ENCODE measurements around the gene ANKRD12.
"Not testable (repeated sequence)": the region's sequence is repeated elsewhere in the genome, so short reads cannot be mapped to it uniquely, and the experiment has no call there.

ANKRD12 gene

DNA sequence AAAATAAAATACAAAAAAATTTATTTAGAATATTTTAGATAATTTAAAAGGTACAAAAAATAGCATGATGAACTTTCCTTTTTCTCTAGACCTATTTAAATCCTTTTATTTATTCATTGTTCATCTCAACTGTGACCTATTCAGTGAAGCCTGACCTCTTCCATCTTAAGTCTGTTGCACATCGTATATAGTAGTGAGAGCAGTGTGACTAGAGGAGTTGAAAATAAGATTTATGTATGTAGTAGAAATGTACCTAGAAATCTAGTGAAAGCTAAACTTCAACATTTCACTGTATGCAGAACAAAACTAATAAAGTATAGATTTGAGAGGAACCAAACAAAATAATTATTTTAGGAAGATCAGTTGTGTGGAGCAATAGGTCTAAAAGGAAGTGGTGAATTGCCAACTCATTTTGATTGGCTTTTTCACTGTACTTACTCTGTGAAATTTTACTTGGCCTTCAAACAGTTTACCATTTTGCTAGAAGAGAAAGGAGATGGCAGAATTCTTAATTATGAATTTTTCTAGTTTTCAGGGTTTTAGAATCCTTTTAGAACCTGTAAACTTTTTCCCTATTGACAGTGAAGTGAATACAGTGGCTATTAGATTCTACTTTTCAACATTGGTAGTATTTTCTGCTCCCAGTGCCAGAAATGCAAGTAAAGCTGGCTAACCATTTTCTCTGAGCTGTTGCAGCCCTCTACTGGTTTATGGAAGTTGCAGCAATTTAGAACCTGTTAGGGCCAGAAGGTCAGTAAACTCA is 11.0 kb downstream of the ANKRD12 start:
- DNase-seq (ENCODE audit: low spot score in 2 of 2) (no peak), ATAC-seq (peak; percentile 59)
- peak overlapping the region; percentile 78 for H3K27ac Mint-ChIP-seq
- peaks cover 48% of the 10 kb centered on the region for H3K4me1 Mint-ChIP-seq
- peaks cover 88% of the 10 kb centered on the region for H3K36me3 Mint-ChIP-seq
- peak overlapping the region; percentile 54 for H3K4me3 Mint-ChIP-seq
- no peaks in the 10 kb centered on the region for H3K9me3 Mint-ChIP-seq

DNA sequence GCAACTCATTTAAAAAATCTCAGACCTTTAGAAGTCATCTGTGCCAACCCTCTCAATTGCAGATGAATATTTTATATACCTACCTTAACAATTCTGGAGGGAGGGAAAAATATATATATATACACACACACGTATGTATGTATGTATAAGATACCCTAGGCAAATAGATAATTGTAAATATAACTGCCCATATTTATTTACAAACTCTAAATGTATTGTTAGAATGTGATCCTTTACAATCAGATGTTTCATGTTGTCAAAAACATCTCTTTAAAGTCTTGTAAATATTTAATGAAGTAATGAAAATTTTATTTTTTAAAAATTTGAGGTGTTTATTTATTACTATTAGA is 11.6 kb downstream of the ANKRD12 start:
- peak overlapping the region; percentile 58 for H3K4me3 Mint-ChIP-seq
- H3K4me1 Mint-ChIP-seq, result peaks cover 53% of the 10 kb centered on the region
- ATAC-seq, result no peak

DNA sequence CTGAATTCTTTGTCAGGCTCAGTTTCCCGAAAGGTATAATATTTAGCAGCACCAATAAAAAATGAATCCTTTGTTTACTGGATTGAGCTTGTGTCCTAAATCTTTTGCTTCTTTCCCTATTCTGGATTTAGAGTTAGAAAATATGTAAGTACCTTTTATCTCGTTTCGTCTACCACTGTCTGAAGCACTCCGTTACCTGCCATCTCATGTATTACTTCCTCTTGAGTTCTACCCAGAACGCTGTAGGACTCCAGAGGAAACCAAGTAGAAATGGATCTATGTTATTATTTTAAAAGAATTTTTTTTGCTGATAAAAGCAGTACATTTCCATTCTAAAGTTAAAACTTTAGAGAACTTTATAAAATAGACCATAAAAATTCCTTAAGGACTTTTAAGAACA is 13.5 kb downstream of the ANKRD12 start:
- Mint-ChIP-seq H3K4me1 (peaks cover 63% of the 10 kb centered on the region), H3K4me3 (peak overlapping the region; percentile 25), H3K27ac (no peak overlapping the region), H3K9me3 (no peaks in the 10 kb centered on the region), H3K36me3 (peaks cover 84% of the 10 kb centered on the region)
- ATAC-seq (no peak), DNase-seq (ENCODE audit: low spot score in 2 of 2) (no peak)

More for the DNA sequence above, 11.6 kb downstream of the ANKRD12 start:
- Mint-ChIP-seq H3K9me3 (no peaks in the 10 kb centered on the region), H3K27ac (peak overlapping the region; percentile 78), H3K36me3 (peaks cover 88% of the 10 kb centered on the region)
- no peak for DNase-seq (ENCODE audit: low spot score in 2 of 2)

DNA sequence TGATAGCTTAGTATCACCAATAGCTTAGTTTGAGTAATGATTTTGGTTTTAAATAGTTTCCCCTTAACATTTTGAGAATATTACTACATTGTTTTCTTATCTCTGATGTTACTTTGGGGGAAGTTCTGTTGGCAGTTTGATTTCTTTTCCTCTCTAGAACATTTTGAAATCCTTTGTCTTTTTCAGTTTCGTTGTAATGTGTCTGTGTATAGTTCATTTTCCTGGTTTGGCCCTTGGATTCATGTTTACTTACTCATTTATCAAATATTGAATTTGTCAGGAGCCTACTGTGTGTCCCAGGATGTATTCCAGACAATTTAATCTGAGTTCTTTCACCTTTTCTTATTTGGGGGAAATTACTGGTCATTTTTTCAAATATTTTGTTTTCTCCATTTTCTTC is 16.7 kb downstream of the ANKRD12 start:
- Mint-ChIP-seq H3K4me1 (peaks cover 59% of the 10 kb centered on the region), H3K27ac (peak overlapping the region; percentile 18), H3K4me3 (peak overlapping the region; percentile 36), H3K36me3 (peaks cover 88% of the 10 kb centered on the region), H3K9me3 (no peaks in the 10 kb centered on the region)
- ATAC-seq, result no peak
- DNase-seq (ENCODE audit: low spot score in 2 of 2), result no peak

DNA sequence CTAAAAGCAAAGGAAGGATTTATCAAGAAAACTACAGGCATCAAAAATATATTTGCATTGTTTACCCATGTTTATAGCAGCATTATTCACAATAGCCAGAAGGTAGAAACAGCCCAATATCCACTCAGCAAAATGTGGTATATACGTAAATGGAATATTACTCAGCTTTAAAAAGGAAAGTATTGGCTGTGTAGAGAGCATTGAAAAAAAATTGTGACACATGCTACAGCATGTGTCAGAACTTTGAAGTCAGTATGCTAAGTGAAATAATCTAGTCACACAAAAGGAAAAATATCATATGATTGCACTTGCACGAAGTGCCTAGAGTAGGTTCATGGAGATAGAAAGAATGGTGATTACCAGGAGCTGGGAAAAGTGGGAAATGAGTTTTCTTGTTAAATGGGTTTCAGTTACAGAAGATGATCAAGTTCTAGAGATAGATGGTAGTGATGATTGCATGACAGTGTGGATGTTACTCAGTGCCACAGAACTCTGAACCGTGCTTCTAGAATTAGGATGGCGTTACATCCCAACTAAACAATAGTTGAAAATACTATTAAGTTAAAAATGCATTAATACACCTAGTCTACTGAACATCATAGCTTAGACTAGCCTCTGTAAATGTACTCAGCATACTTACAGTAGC is 20.1 kb downstream of the ANKRD12 start:
- H3K4me1 Mint-ChIP-seq, result peaks cover 64% of the 10 kb centered on the region
- peaks cover 90% of the 10 kb centered on the region for H3K36me3 Mint-ChIP-seq
- DNase-seq (ENCODE audit: low spot score in 2 of 2) (no peak), ATAC-seq (peak; percentile 95)
- H3K4me3 Mint-ChIP-seq, result peak overlapping the region; percentile 4
- H3K9me3 Mint-ChIP-seq, result no peaks in the 10 kb centered on the region
- peak overlapping the region; percentile 85 for H3K27ac Mint-ChIP-seq

DNA sequence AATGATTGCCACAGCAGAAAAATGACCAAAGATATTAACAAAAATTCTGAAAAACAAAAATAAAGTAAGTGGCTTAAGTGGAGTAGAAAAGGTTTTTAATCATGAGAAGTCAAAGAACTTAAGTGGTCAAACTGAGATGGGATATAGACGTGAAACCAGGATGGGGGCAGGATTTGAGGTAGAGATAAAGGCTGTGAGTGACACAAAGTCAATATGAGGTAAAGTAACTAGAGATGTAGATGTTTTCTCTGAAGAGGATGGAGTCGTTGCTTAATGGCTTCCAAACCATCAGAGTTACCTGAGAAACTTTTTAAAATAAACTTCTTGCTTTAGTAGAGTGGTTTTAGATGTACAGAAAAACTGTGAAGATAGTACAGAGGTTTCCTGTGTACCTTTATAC is 21.2 kb downstream of the ANKRD12 start:
- peaks cover 67% of the 10 kb centered on the region for H3K4me1 Mint-ChIP-seq
- H3K27ac Mint-ChIP-seq, result no peak overlapping the region
- H3K4me3 Mint-ChIP-seq, result no peak overlapping the region
- no peaks in the 10 kb centered on the region for H3K9me3 Mint-ChIP-seq
- DNase-seq (ENCODE audit: low spot score in 2 of 2) (no peak), ATAC-seq (no peak)
- H3K36me3 Mint-ChIP-seq, result peaks cover 90% of the 10 kb centered on the region

DNA sequence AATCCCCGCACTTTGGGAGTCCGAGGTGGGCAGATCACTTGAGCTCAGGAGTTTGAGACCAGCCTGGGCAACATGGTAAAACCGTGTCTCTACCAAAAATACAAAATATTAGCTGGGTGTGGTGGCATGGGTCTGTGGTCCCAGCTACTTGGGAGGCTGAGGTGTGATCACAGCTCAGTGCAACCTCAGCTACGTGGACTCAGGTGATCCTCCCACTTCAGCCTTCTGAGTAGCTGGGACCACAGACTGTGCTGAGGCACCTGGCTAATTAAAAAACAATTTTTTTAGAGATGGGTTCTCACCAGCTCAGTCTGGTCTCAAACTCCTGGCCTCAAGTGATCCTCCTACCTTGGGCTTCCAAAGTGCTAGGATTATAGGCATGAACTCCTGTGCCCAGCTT is 23.4 kb downstream of the ANKRD12 start:
- DNase-seq (ENCODE audit: low spot score in 2 of 2) (no peak), ATAC-seq (no peak)
- Mint-ChIP-seq H3K4me3 (no peak overlapping the region), H3K4me1 (peaks cover 67% of the 10 kb centered on the region), H3K36me3 (peaks cover 95% of the 10 kb centered on the region), H3K9me3 (peaks cover 14% of the 10 kb centered on the region), H3K27ac (no peak overlapping the region)

DNA sequence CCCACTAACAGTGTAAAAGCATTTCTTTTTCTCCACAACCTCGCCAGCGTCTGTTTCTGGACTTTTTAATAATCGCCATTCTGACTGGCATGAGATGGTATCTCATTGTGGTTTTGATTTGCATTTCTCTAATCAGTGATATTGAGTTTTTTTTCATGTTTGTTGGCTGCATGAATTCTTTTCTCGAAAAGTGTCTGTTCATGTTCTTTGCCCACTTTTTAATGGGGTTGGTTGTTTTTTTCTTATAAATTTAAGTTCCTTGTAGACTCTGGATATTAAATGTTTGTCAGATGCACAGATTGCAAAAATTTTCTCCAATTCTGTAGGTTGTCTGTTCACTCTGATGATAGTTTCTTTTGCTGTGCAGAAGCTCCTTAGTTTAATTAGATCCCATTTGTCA is 26.1 kb downstream of the ANKRD12 start:
- not testable (repeated sequence) for H3K4me3 Mint-ChIP-seq; DNase-seq (ENCODE audit: low spot score in 2 of 2); ATAC-seq; H3K27ac Mint-ChIP-seq
- H3K36me3 Mint-ChIP-seq, result peaks cover 73% of the 10 kb centered on the region
- H3K4me1 Mint-ChIP-seq, result peaks cover 59% of the 10 kb centered on the region
- peaks cover 16% of the 10 kb centered on the region for H3K9me3 Mint-ChIP-seq

DNA sequence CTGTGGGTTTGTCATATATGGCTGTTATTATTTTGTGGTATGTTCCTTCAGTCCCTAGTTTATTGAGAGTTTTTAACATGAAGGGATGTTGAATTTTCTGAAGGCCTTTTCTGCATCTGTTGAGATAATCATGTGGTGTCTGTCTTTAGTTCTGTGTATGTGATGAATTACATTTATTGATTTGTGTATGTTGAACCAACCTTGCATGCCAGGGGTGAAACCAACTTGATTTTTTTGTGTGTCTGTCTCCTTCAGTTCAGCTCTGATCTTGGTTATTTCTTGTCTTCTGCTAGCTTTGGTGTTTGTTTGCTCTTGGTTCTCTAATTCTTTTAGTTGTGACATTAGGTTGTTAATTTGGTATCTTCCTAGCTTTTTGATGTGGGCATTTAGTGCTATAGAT is 27.6 kb downstream of the ANKRD12 start:
- H3K4me1 Mint-ChIP-seq, result peaks cover 61% of the 10 kb centered on the region
- not testable (repeated sequence) for ATAC-seq; DNase-seq (ENCODE audit: low spot score in 2 of 2)
- H3K4me3 Mint-ChIP-seq, result peak overlapping the region; percentile 5
- H3K36me3 Mint-ChIP-seq, result peaks cover 71% of the 10 kb centered on the region
- peak overlapping the region; percentile 76 for H3K27ac Mint-ChIP-seq
- H3K9me3 Mint-ChIP-seq, result peaks cover 16% of the 10 kb centered on the region

DNA sequence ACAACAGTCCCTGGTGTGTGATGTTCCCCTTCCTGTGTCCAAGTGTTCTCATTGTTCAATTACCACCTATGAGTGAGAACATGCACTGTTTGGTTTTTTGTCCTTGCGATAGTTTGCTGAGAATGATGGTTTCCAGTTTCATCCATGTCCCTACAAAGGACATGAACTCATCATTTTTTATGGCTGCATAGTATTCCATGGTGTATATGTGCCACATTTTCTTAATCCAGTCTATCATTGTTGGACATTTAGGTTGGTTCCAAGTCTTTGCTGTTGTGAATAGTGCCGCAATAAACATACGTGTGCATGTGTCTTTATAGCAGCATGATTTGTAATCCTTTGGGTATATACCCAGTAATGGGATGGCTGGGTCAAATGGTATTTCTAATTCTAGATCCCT is 29.3 kb downstream of the ANKRD12 start:
- H3K27ac Mint-ChIP-seq; DNase-seq (ENCODE audit: low spot score in 2 of 2); H3K4me3 Mint-ChIP-seq; ATAC-seq: not testable (repeated sequence)
- H3K4me1 Mint-ChIP-seq, result peaks cover 70% of the 10 kb centered on the region
- peaks cover 16% of the 10 kb centered on the region for H3K9me3 Mint-ChIP-seq
- H3K36me3 Mint-ChIP-seq, result peaks cover 65% of the 10 kb centered on the region

DNA sequence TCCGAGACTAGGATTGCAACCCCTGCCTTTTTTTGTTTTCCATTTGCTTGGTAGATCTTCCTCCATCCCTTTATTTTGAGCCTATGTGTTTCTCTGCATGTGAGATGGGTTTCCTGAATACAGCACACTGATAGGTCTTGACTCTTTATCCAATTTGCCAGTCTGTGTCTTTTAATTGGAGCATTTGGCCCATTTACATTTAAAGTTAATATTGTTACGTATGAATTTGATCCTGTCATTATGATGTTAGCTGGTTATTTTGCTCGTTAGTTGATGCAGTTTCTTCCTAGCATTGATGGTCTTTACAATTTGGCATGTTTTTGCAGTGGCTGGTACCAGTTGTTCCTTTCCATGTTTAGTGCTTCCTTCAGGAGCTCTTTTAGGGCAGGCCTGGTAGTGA is 32.9 kb downstream of the ANKRD12 start:
- not testable (repeated sequence) for ATAC-seq
- peak overlapping the region; percentile 74 for H3K27ac Mint-ChIP-seq

DNA sequence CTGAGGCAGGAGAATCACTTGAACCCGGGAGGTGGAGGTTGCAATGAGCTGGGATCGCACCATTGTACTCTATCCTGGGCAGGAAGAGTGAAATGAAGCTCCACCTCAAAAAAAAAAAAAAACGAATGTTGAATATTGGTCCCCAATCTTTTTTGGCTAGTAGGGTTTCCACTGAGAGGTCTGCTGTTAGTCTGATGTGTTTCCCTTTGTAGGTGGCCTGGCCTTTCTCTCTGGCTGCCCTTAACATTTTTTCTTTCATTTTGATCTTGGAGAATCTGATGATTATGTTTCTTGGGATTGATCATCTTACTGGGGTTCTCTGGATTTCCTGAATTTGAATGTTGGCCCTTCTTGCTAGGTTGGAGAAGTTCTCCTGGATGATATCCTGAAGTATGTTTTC is 35.3 kb downstream of the ANKRD12 start:
- H3K4me3 Mint-ChIP-seq, result peak overlapping the region; percentile 10
- not testable (repeated sequence) for H3K9me3 Mint-ChIP-seq; ATAC-seq; DNase-seq (ENCODE audit: low spot score in 2 of 2)
- H3K27ac Mint-ChIP-seq, result peak overlapping the region; percentile 8
- peaks cover 79% of the 10 kb centered on the region for H3K36me3 Mint-ChIP-seq
- peaks cover 89% of the 10 kb centered on the region for H3K4me1 Mint-ChIP-seq

More for the DNA sequence above, 32.9 kb downstream of the ANKRD12 start:
- not testable (repeated sequence) for DNase-seq (ENCODE audit: low spot score in 2 of 2); H3K9me3 Mint-ChIP-seq
- peak overlapping the region; percentile 57 for H3K4me3 Mint-ChIP-seq
- H3K36me3 Mint-ChIP-seq, result peaks cover 65% of the 10 kb centered on the region
- H3K4me1 Mint-ChIP-seq, result peaks cover 78% of the 10 kb centered on the region

DNA sequence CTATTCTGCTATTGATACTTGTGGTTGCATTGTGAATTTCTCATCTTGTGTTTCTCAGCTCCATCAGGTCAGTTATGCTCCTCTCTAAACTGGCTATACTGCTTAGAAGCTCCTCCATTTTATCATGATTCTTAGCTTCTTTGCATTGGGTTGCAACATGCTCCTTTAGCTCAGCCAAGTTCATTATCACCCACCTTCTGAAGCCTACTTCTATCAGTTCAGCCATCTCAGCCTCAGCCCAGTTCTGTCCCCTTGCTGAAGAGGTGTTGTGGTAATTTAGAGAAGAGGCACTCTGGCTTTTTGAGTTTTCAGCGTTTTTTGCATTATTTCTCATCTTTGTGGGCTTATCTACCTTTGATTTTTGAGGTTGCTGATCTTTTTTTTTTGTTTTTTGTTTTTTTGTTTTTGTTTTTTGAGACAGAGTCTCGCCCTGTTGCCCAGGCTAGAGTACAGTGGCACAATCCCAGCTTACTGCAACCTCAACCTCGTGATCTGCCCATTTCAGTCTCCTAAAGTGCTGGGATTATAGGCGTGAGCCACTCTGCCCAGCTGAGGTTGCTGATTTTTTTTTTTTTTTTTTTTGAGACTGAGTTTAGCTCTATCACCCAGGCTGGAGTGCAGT is 36.0 kb downstream of the ANKRD12 start:
- no peaks in the 10 kb centered on the region for H3K9me3 Mint-ChIP-seq
- H3K4me3 Mint-ChIP-seq, result peak overlapping the region; percentile 10
- H3K4me1 Mint-ChIP-seq, result peaks cover 93% of the 10 kb centered on the region
- H3K36me3 Mint-ChIP-seq, result peaks cover 86% of the 10 kb centered on the region
- DNase-seq (ENCODE audit: low spot score in 2 of 2) (no peak), ATAC-seq (no peak)
- peak overlapping the region; percentile 8 for H3K27ac Mint-ChIP-seq

DNA sequence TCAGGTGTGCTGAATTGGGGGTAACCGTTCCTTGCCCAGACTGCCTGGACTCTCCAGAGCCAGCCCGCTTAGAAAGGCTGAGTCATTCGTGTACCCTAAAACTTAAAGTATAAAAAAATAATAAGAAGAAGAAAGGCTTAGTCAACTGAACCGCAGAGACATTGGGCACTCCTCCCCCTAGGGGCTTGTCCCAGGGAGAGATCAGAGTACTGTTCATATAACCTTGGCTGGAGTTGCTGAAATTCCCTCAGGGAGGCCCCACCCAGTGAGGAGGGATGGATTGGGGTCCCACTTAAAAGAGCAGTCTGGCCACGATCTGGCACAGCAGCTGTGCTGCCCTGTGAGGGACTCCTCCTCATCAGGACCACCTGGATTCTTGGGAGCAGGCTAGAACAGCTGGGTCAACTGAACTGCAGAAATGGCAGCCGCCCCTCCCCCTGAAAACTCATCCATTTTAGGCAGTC is 37.2 kb downstream of the ANKRD12 start:
- peak overlapping the region; percentile 8 for H3K27ac Mint-ChIP-seq
- DNase-seq (ENCODE audit: low spot score in 2 of 2) (peak in 1 of 2 donors; percentile 58), ATAC-seq (peak; percentile 90)
- peaks cover 90% of the 10 kb centered on the region for H3K36me3 Mint-ChIP-seq
- H3K9me3 Mint-ChIP-seq, result no peaks in the 10 kb centered on the region
- H3K4me3 Mint-ChIP-seq, result peak overlapping the region; percentile 10
- peaks cover 90% of the 10 kb centered on the region for H3K4me1 Mint-ChIP-seq

DNA sequence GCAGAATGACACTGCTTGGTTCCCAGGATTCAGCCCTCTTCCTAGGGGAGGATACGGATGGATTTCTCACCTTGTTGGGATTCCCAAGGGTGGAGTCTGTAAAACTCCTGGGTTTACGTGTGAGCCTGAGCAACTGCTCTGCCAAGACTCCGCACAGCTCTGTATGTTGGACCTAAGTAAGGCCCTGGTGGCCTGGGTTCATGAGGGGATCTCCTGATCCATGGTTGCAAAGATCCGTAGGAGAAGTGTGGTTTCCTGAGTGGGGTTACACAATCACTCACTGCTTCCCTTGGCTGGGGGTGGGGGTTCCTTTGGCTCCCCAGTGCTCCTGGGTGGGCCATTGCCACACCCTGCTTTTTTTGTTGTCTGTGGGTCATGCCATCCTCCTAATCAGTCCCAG is 37.7 kb downstream of the ANKRD12 start:
- Mint-ChIP-seq H3K27ac (peak overlapping the region; percentile 8), H3K4me1 (peaks cover 88% of the 10 kb centered on the region), H3K4me3 (peak overlapping the region; percentile 13), H3K9me3 (no peaks in the 10 kb centered on the region), H3K36me3 (peaks cover 90% of the 10 kb centered on the region)
- ATAC-seq (peak; percentile 7), DNase-seq (ENCODE audit: low spot score in 2 of 2) (no peak)

All from stimulated activated effector memory CD8-positive, alpha-beta T cell treated with anti-CD3 and anti-CD28 coated beads, Interleukin-12 subunit alpha, Interleukin-12 subunit beta, amount 100 ng/mL, for 72 hours (primary cell).